GM19395 (cell line): Measurements from ENCODE around the gene TRERF1.

Experiments
- ATAC-seq: cut with Tn5 transposase; IDR thresholded peaks from one replicate; pipeline ENCODE4 v1.9.1; 2021; ENCODE audit warnings: mild to moderate bottlenecking, moderate library complexity; ENCODE audit not compliant: unreplicated experiment

TRERF1 gene

DNA sequence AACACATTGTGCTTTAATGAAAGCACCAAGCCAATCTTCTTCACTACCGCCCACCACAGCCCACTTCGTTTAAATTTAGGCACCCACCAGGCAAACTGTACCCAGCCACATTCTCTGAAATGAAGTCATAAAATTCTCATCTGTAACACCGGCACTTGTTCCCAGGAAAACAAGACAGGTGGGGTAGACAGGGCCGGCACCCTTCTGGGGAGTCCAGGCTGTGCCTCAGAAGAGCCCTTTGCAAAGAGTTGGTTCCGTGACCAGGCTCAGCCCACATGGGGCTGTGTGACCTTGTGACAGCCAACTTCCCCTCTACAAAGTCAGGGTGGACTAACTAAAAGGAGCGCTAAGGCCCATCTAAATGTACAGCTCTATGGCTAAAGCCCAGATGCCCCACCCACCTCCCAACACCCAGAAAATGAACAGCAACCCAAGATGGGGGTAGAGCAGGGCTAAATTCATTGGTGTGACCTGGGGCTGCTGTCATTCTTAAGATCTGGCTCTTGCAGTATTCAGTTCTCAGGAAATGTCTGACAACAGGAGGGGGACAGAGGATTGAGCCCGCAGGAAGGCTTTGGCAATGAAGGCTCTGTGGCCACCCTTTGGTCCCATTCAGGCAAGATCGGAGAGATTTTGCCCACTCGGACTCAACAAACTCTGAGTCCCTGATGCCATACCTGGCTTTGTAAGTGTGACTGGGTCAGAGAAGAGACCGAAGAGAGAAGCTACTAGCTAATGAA, 56.7 kb downstream of the TRERF1 start:
- no peak for ATAC-seq

DNA sequence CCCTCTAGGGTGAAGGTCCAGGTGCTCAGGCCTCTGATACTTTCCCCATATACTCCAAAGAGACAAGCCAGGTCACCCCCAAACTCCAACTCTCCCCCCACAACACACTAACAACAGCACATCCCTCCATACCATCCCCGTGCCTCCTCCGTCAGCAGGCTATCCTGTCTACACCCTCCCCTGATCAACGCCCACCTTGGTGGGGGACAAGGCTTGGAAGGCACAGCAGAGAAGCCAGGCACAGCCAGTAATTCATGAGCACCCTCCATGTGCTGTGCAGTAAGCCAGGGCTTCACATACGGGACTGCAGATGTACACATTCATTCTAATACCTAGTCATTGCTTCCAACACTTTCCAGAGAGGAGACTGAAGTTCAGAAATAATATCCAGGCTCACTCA, 57.6 kb downstream of the TRERF1 start:
- no peak for ATAC-seq

DNA sequence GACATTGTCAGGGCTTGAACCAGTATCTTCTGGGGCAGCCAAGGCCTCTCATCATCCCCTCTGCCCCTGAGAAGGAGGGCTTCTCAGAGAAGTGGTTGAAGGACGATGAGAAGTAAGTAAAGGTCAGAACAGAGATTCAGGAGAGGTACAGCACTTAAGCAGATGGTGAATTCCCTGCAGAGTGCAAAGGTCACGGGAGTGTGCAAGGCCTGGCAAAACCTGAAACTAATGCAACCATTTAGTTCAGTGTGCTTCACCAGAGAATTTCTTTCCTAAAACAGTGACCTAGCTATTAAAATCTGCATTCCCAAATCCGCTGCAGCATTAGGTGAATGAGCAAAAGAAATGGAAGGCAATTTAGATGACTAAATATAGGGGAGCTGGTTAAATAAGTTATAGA, 58.4 kb downstream of the TRERF1 start:
- ATAC-seq: no peak

DNA sequence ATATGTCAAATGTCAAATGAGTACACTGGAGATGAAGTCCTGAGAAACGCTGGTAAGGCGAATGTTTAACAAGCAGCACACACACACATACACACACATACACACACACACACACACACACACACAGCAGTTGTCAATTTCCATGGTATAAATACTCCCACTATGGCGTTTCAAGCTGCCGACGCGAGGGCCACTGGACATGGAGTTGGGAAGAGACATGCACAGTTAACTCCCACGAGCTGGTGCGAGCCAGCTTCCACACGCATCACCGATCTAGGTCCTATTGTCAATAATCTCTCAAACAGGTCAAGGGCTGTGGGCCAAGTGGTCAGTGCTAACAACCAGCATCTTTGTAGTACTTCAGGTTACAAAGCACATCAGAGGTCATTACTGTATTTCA, 58.9 kb downstream of the TRERF1 start:
- no peak for ATAC-seq

DNA sequence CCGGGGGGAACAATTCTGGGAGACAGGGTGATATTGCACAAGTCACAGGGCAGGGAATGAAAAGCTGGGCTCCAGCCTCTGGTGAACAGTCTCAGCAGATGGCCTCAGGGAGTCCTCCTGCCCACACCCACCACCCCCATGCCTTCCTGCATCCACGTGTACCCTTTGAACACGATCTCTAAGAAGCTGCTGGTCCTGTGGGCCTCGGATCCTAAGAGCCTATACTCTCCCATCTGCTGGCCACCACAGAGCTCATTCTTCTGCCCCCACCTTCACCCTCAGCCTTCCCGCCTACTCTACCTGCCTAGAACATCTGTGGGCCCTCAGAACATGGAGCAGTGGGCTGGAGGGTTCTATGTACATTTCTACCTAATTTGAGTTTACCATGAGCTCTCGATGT, 60.3 kb downstream of the TRERF1 start:
- no peak for ATAC-seq

DNA sequence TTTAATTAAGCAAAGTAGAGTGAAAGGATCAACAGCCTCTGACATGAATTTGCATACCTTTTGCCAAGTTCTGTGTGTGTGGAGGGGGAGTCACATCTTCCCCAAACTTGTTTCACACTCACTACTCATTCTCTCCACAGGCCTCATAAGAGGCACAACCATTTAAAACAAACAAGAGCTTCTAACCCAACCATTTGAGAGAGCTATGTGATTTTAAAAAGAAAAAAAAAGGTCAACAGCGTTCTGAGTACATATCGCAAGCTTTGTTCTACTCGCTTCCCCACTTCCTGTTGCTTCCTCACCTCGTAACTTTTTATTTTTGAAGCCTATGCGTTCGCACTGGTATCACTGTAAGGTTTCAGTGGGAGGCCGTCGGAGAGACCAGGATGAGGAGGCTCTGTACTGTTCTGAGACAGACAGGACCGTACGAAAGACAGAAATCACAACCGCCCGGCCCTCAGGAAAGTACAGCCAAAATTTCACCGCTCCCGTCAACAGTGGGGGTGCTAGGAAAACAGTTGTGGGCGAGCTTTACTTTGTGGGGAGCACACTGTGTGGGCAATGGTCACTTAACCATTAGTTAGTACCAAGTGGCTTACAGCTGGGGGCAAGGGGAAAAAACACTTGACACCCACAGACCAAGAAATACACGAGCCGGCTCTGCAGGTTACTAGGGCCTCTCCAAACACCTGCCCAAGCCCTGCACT, 61.3 kb downstream of the TRERF1 start:
- ATAC-seq: no peak

DNA sequence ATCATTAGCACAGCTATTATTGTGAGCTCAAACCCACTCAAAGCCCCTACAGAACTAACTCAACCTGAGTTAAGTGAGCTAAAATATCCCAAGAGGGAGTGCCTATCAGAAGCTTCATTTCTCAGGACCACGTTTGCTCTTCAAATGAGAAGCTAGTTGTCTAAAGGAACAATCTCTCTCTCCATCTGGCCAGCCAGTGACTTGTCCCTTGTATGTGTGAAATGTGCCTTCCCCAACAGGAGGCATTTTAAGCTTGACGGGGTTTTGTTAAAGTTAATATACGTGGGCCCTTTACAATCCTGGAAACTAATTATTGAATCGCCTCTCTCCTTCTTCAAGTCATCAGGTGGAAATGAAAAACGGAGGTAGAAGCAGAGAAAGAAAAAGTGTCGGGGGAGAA, 62.0 kb downstream of the TRERF1 start:
- ATAC-seq: no peak

DNA sequence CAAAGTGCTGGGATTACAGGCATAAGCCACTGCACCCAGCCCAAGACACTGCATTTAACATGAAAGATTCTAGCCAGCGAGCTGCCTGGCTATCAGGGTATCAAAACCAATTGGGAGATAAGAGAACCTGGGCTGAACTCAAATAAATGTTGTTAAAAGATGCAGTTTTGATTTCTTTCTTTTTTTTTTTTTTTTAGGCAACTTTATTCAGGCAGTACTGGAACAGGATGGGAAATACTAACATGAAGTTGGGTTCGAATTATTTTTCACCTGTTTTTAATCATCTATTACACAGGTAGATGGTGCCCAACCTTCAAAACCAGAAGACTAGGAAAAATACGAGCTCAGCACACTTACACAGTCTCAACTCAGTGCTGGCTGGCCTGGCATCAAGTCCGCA, 63.7 kb downstream of the TRERF1 start:
- ATAC-seq: no peak

DNA sequence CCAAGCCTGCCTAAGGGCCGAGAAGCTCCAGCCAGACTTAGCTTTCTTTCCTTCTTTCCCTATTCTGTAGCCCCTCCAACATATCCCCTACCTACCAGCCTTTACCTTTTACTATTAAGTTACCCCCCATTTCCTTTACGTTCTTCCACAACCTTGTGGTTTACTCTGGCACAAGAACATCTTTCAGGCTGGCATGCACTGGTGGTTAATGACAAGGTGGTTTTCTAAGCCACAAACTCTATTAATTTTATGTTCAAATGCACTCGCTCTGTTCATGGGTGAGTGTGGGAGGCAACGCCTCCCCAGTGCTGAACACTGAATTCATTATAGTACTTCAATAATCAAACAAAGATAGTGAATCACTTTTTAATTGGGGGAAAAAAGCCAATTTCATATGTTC, 64.4 kb downstream of the TRERF1 start:
- no peak for ATAC-seq

DNA sequence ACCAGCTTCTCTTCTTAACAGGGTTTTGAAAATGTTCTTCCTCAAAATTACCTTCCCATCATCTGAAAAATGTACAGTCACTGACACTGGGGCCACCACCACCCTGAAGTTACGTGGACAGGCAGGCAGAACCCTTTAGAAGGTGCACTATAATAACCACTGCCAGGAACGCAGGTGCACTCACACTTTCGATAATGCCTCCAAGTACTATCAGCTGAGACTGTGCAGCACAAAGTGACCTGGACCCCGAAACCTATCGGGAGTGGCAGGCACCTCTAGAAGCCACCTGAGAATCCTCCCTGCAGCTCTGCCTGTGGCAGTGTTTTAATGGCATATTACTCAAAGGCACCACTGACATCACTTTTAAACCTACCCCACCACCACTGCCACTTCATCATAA, 66.4 kb downstream of the TRERF1 start:
- ATAC-seq: no peak

DNA sequence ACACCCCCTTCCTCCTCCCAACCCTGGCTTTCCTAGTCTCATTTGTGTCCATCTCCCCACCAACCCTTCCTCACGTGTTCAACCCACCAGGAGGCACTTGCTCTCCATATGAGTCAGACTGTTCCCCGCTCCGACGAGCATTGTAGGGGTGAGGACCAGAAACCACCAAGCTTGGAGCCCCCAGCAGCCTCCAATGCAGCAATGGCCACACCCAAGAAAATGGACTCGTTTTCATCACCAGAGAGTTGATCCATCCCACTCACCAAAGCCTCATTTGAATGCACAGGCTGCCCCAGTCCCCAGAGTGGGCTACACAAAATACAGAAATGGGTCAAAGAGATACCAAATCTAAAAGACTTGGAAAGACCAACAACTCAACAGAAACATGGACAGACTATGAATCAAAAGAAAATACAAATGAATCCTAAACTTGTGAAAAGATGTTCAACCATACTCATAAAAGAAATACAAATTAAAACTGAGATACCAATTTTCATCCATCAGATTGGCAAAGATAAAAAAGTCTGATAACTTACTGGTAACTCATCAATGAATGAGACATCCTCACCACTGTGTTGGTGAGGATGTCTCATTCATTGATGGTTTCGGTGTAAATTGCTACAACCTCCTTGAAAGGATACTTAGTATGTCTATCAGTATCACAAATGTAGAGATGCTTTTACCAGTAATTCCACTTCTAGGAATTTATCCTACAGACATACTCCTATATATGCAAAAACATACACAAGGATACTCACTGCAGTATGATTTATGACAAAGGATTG, 68.1 kb downstream of the TRERF1 start:
- no peak for ATAC-seq

DNA sequence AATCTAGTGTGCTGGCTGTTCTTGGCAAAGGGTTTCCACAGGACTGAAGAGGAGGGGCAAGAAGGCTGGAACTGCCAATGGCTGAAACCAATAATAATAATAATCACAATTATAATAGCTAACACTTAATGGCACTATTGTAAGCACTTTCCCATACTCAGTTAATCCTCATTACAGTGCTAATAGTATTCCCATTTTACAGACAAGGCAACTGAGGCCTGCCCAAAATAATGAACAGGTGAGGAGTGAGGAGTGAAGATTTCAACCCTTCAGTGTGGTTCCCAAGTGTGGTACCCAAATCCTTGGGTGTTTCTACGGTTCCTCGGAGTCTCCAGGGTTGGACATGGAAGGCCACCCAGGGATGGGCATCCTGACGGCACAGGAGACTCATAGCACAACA, 69.9 kb downstream of the TRERF1 start:
- ATAC-seq: no peak

DNA sequence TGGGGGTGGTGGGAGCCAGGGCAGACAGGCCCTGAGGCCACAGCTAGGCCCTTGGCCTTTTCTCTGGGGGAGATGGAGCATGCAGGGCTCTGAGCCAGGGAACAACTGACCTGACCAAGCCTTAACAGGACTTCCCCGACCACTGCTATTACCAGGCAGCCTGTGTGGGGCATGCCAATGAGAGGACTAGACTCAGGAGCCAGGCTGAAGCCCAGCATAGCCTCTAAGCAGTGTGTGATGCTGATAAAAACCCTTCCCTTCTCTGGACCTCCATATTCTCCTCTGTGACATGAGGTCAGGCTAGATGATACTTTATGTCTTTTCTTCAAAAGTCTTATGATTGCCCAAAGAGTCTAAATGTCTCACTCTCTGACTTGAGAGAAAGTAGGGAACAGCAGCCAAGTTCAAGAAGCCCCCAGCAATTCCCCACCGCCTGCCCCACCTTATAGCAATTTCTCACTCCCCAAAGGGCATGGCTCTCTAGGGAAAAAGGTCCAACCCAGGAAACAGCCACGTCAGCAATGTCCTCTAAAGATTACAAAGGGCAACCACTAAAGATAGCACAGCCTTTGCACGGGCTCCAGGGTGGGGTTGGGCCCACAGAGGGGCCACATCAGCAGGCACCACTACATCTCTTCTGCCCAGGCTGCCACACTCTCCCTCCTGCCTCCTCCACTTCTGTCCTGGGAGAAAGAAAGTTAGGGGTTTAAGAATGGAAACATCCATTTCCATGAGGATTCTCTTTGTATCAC, 71.3 kb downstream of the TRERF1 start:
- ATAC-seq: no peak

DNA sequence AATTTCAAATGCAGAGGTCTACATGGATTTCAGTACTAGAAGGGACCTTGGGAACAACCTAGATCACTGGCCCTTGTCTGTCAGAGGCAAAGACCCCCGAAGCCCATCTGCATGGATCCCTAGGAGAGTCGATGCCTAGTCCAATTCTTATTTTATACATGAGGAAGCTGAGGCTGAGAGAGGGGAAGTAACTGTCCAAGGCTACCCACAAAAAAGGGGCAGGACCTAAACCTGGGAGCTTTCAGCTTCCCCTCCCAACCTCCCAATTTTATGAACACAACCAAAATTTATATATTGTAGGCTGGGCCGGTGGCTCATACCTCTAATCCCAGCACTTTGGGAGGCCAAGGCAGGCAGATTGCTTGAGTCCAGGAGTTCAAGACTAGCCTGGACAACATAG, 73.2 kb downstream of the TRERF1 start:
- ATAC-seq: no peak

DNA sequence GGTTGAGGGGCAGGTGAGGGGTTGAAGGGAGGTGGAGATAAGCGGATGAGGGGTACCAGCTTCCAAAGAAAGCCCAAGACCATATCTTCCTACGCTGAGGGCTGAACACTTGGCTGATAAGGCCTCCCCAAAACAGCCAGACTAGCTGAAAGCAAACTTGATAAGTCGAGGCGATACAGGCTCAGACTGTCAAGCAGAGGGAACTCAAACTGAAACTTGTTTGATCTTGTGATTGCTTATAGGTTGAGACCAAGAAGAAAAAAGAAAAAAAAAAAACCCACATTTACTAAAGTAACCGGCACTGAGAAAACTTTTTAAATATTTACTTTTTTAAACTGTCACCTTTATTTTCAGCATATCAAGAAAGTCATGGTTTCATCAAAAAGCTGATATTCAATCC, 73.6 kb downstream of the TRERF1 start:
- no peak for ATAC-seq

DNA sequence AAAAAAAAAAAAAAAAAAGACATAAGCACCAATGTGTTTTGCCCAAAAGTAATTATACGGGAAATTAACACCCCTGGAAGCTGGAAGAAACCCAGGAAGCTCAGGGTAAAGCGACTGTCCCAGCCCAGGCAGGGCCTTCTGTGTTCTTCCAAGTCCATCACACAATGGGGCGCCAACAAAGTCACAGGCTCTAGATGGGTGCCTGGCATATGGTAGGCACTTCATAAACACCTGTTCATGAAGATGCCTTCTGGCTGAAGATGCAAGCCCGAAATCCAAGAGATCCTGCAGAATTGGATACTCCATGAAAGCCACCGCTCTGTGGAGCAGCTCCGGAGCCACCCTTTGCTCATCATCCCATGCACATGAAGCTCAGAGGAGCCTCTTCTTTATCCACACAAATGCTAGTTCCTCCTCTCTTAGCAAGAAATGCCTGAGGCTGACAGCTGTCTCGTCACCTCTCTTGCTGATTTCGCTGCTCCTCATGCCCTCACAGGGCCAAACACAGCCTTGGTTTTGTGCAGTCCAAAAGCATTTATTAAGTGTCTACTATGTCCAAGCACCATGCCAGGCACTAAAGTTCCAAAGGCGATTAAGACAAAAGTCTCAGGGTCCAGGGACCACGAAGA, 76.6 kb downstream of the TRERF1 start:
- ATAC-seq: no peak

DNA sequence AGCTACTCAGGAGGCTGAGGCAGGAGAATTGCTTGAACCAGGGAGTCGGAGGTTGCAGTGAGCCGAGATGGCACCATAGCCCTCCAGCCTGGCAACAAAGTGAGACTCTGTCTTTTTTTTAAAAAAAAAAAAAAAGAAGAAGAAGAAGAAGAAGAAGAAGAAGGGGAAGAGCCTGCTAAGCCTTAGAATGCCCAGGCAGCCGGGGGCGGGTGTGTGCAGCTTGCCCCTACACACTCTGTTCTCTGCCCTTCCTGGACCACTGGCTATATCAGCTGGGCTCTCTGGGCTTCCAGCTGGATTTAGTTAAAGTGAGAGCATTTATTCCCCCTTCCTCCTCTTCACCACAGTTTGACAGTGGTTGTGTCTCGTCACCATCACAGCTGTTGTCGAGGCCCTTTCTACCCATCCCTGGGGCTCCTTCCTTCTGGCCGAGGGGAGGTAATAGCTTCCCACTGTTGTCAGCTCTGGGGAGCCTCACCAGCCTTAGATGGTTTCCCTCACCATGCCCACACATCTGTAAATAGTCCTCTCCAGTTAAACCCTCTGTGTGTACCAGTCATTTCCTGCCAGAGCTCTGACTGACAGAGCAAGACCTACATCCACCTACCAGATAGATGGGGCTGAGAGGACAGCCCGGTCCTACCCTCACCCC, 77.6 kb downstream of the TRERF1 start:
- ATAC-seq: no peak

DNA sequence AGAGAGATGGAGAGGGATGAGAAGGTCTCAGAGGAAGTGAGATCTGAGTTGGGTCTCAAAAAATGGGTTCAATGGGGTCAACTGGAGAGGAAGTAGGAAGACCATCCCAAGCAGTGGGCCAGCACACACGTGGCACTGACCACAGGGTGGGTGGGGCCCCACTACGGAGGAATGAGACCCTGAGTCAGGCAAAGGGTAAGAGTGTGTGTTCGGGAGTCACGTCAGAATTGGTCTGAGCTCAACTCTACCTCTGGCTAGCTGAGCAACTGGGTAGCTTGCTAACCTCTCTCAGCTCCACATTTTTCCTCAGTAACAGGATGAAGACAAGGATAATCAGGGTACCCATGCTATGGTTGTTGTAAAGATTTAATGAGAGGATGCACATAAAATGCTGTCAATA, 79.0 kb downstream of the TRERF1 start:
- ATAC-seq: no peak

DNA sequence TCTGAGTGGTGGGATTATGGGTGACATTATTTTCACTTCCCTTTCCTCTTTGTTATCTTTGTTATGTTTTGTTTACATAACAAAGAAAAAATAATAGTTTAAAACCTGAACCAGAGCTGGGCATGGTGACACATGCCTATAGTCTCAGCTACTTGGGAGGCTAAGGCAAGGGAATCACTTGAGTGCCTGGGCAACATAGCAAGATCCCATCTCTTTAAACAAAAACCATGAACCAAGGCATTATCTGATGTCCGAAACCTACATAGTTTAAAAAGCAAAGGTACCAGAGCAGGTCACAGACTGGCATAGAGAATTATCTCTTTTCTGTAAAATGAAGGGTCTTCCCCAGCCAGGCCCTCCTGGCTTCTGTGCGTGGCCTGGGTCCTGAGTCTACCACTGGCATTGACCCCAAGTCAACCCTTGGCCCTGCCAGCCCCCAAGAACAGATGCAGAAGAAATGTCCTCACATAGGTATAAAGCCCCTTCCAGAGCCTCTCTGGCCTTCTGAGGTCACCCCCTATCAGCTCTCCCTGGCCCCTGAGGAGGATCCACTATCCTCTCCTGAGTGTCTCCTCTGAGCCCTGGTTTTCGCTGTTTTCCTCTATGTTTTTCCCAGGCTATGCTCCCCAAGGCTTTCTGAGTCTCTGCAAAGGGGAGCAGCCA, 81.3 kb downstream of the TRERF1 start:
- no peak for ATAC-seq

DNA sequence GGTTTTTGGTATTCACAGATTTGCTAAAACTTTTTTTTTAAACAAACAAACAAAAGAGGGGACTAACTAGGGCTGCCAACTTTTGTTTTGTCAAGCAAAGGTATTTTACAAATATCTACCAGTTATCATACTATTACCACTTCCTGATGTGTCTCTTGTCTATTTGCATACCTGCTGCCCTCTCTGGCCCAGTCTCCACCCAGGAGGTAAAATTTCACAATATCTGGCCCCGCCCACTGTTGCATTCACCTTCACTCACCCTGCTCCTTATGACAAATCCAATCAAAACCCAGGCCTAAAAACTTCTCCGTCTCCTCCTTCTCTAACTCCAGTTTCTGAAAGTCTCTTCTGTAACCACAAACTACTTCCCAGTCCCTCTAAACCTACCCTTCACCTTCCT, 82.2 kb downstream of the TRERF1 start:
- ATAC-seq: no peak
